Measurements from ENCODE around the gene RPL10. TPM values are rescaled to one million over a fixed set of nuclear protein-coding genes. Genes with fewer than 3 reads are reported as not detected.

The RPL10 gene
- total and polyA plus RNA-seq, 9 of the 15 experiments (the other 6 are each of a cell fraction or from before 2014, with no cell fraction given) = 3,774 to 7,600 (median 5,014) TPM

DNA sequence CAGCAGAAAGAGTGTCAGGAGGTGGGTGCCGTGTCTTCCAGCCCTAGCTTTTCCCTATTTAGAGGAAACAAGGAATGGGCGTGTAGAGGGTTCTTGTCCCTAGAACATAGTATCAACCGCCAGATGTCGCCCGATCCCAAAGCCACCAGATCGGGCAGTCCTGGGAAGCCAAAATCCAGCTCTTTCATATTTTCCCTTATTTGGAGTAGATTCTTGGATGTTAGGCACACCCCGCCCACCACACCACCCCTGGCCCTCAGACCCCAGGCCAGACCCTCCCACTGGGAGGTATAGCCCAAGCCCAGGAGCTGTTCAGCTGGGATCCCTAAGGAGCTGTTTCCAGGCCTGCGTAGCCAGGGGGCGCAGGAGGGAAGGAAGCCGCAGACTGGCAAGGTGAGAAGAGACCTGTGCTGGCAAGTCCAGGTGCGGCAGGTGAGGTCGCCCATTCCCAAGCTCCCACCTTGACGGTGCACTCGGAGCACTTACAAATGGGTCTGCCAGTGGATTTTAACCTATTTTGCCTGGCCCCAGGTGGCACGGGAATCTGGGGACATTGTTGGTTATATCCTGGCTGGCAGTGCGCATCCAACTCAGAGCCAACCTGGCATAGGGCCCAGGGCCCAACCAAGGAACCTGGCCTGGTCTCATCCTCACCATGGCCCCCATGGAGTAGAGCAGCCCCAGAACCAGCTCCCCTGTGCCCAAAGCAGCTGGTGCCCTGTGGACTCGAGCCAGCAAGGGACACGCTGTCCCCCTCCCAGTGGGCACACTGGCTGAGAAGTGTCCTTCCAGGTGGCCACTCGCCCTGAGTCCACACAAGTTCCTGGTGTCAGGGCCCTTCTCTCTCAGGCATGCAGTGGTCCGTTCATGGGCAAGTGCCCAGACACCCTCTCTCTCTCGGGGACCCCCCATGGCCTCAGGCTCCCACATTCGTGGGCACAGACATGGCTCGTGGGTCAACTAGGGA lies 24.6 kb upstream of the RPL10 start (continued):
- TF ChIP-seq, protein P1, sequence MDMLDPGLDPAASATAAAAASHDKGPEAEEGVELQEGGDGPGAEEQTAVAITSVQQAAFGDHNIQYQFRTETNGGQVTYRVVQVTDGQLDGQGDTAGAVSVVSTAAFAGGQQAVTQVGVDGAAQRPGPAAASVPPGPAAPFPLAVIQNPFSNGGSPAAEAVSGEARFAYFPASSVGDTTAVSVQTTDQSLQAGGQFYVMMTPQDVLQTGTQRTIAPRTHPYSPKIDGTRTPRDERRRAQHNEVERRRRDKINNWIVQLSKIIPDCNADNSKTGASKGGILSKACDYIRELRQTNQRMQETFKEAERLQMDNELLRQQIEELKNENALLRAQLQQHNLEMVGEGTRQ (CRISPR knock-in tag; IDR thresholded peaks at IDR 0.05) = no peak
- TF ChIP-seq ZNF561 (CRISPR knock-in tag; conservative IDR thresholded peaks at IDR 0.05) (no peak), ATF2 (CRISPR knock-in tag; IDR thresholded peaks at IDR 0.05) (no peak), MXD1 (CRISPR knock-in tag; IDR thresholded peaks at IDR 0.05; ENCODE audit: borderline replicate concordance, poor library complexity, severe bottlenecking) (no peak), NR2C2 (CRISPR knock-in tag; IDR thresholded peaks at IDR 0.05) (no peak), NR2C2 (tag; IDR thresholded peaks at IDR 0.05) (no peak), TCF7L2 (IDR thresholded peaks at IDR 0.05; ENCODE audit: low read depth, low read length) (no peak), MYNN (IDR thresholded peaks at IDR 0.05) (no peak), MYNN (CRISPR knock-in tag; IDR thresholded peaks at IDR 0.05) (no peak), LEF1 (IDR thresholded peaks at IDR 0.05) (no peak), TOE1 (IDR thresholded peaks at IDR 0.05; ENCODE audit: borderline replicate concordance) (no peak), TOE1 (CRISPR knock-in tag; IDR thresholded peaks at IDR 0.05; ENCODE audit: borderline replicate concordance, low read depth) (no peak), SRF (CRISPR knock-in tag; IDR thresholded peaks at IDR 0.05) (peak in 1 of 2 experiments; percentile 91; a peak in 2 of 4 replicates), NFIC (IDR thresholded peaks at IDR 0.05) (peak; percentile 4; the same call in 1 of the 2 replicates), CREBBP (IDR thresholded peaks at IDR 0.05; ENCODE audit: low read depth, low read length) (no peak), NFRKB (IDR thresholded peaks at IDR 0.05; ENCODE audit: low read depth) (no peak)
- TF ChIP-seq, protein P2, sequence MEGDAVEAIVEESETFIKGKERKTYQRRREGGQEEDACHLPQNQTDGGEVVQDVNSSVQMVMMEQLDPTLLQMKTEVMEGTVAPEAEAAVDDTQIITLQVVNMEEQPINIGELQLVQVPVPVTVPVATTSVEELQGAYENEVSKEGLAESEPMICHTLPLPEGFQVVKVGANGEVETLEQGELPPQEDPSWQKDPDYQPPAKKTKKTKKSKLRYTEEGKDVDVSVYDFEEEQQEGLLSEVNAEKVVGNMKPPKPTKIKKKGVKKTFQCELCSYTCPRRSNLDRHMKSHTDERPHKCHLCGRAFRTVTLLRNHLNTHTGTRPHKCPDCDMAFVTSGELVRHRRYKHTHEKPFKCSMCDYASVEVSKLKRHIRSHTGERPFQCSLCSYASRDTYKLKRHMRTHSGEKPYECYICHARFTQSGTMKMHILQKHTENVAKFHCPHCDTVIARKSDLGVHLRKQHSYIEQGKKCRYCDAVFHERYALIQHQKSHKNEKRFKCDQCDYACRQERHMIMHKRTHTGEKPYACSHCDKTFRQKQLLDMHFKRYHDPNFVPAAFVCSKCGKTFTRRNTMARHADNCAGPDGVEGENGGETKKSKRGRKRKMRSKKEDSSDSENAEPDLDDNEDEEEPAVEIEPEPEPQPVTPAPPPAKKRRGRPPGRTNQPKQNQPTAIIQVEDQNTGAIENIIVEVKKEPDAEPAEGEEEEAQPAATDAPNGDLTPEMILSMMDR (IDR thresholded peaks at IDR 0.05 in 2 of 3, conservative IDR thresholded peaks at IDR 0.05 in 1 of 3; ENCODE audit: insufficient read depth in 2 of 3, low read depth in 1 of 3, low read length in 3 of 3) = peak; percentile 65 to 91 (median 79); a peak in 4 of 6 replicates
- TF ChIP-seq, protein P3, sequence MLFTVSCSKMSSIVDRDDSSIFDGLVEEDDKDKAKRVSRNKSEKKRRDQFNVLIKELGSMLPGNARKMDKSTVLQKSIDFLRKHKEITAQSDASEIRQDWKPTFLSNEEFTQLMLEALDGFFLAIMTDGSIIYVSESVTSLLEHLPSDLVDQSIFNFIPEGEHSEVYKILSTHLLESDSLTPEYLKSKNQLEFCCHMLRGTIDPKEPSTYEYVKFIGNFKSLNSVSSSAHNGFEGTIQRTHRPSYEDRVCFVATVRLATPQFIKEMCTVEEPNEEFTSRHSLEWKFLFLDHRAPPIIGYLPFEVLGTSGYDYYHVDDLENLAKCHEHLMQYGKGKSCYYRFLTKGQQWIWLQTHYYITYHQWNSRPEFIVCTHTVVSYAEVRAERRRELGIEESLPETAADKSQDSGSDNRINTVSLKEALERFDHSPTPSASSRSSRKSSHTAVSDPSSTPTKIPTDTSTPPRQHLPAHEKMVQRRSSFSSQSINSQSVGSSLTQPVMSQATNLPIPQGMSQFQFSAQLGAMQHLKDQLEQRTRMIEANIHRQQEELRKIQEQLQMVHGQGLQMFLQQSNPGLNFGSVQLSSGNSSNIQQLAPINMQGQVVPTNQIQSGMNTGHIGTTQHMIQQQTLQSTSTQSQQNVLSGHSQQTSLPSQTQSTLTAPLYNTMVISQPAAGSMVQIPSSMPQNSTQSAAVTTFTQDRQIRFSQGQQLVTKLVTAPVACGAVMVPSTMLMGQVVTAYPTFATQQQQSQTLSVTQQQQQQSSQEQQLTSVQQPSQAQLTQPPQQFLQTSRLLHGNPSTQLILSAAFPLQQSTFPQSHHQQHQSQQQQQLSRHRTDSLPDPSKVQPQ (CRISPR knock-in tag; IDR thresholded peaks at IDR 0.05; ENCODE audit: borderline replicate concordance) = no peak

Measured in K562 (cell line).